Measurements from ENCODE around the gene GATA5.

GRCh38 chr20:62446481-62446880 is 29.3 kb downstream of the GATA5 start:
- TF ChIP-seq, protein P1, sequence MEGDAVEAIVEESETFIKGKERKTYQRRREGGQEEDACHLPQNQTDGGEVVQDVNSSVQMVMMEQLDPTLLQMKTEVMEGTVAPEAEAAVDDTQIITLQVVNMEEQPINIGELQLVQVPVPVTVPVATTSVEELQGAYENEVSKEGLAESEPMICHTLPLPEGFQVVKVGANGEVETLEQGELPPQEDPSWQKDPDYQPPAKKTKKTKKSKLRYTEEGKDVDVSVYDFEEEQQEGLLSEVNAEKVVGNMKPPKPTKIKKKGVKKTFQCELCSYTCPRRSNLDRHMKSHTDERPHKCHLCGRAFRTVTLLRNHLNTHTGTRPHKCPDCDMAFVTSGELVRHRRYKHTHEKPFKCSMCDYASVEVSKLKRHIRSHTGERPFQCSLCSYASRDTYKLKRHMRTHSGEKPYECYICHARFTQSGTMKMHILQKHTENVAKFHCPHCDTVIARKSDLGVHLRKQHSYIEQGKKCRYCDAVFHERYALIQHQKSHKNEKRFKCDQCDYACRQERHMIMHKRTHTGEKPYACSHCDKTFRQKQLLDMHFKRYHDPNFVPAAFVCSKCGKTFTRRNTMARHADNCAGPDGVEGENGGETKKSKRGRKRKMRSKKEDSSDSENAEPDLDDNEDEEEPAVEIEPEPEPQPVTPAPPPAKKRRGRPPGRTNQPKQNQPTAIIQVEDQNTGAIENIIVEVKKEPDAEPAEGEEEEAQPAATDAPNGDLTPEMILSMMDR (IDR thresholded peaks at IDR 0.05; ENCODE audit: insufficient read depth, low read length, poor library complexity, severe bottlenecking), result no peak
- no peak for TF ChIP-seq EZH2phosphoT487 (conservative IDR thresholded peaks at IDR 0.05; ENCODE audit: low read length)

All from SU-DHL-6 (cell line).